Astrocyte of the spinal cord (primary cell): ENCODE data around the gene ATRN.

Experiments
- DNase-seq: peaks from one replicate; pipeline ENCODE4 v3.0.0; 2011; ENCODE audit warnings: low read depth, low spot score
- H3K4me3 ChIP-seq: 2 replicates; pipeline ENCODE4 v1.5.1; 2011; ENCODE audit warnings: low read depth, mild to moderate bottlenecking, low read length, moderate library complexity
- in situ Hi-C: cut with HindIII; loops from 2 replicates; pipeline ENCODE4 v1.10.0; 2017; ENCODE audit warnings: low sequenced_read_pairs
- TF ChIP-seq, protein P1 (sequence below): IDR thresholded peaks from 2 replicates; pipeline ENCODE4 v1.5.1; 2012; ENCODE audit warnings: low read depth, mild to moderate bottlenecking, low read length, inconsistent platforms

ATRN gene

DNA sequence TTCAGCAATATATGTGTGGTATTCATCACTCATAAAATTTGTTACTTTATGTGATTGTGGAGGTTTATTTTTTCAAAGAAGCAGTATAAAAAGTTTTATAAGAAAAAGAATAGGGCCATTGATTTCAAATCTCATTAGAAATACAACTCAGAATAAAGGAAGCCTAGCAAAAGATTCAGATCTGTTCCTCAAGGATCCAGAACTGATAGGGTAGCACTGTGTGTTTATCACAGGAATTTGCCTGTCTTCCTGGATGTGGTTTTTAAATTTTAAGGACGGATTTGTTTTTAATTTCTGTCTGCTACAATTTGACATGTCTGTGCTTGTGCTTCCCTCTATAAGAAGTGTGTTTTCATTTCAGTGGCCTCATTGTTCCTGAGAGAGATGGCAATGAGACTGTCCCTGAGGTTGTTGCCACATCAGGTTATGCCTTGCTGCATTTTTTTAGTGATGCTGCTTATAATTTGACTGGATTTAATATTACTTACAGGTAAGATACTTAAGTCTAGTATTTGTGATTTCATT, 74.6 kb downstream of the ATRN start:
- DNase-seq: no peak
- TF ChIP-seq, protein P1, sequence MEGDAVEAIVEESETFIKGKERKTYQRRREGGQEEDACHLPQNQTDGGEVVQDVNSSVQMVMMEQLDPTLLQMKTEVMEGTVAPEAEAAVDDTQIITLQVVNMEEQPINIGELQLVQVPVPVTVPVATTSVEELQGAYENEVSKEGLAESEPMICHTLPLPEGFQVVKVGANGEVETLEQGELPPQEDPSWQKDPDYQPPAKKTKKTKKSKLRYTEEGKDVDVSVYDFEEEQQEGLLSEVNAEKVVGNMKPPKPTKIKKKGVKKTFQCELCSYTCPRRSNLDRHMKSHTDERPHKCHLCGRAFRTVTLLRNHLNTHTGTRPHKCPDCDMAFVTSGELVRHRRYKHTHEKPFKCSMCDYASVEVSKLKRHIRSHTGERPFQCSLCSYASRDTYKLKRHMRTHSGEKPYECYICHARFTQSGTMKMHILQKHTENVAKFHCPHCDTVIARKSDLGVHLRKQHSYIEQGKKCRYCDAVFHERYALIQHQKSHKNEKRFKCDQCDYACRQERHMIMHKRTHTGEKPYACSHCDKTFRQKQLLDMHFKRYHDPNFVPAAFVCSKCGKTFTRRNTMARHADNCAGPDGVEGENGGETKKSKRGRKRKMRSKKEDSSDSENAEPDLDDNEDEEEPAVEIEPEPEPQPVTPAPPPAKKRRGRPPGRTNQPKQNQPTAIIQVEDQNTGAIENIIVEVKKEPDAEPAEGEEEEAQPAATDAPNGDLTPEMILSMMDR: no peak
- in situ Hi-C loops: no loop called here
- no peak overlapping the region for H3K4me3 ChIP-seq

DNA sequence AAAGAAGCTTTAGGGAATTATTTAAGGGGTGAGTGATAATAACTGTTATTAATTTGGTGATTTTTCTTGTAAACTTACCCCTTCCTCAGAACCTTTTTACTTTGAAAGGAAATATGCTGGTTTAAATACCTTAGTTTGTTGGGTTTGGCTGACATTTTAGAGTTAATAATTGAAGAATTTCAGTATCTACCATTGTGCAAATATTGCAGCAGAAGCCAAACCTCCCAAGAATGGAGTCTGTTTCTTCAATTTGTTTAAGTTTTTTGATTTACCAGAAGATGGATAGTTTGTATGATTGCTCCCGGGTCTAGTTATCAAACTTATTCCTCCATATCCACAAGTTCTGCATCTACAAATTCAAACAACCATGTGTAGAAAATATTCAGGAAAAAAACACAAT, 77.1 kb downstream of the ATRN start:
- TF ChIP-seq, protein P1: no peak
- in situ Hi-C loops: no loop called here
- H3K4me3 ChIP-seq: no peak overlapping the region
- DNase-seq: no peak

DNA sequence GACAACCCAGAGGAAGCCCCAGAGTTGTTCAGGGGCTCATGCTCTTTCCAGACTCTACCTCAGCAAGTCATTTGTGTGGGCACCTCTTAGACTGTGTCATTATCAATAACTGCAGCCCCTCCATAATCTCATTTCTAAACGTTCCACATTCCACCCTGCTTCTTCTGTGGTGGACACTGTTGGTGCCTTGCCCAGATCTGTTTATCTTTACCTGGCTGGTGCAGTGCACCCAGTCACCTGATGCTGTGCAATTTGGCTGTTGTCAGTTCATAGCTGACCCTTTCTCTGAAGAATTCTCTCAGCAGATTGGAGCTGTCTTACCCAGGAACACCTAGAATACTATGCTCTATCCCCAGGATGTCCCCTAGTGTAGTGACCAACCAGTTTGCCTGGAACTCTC, 80.0 kb downstream of the ATRN start:
- in situ Hi-C loops: no loop called here
- TF ChIP-seq, protein P1: no peak
- no peak overlapping the region for H3K4me3 ChIP-seq
- DNase-seq: no peak

DNA sequence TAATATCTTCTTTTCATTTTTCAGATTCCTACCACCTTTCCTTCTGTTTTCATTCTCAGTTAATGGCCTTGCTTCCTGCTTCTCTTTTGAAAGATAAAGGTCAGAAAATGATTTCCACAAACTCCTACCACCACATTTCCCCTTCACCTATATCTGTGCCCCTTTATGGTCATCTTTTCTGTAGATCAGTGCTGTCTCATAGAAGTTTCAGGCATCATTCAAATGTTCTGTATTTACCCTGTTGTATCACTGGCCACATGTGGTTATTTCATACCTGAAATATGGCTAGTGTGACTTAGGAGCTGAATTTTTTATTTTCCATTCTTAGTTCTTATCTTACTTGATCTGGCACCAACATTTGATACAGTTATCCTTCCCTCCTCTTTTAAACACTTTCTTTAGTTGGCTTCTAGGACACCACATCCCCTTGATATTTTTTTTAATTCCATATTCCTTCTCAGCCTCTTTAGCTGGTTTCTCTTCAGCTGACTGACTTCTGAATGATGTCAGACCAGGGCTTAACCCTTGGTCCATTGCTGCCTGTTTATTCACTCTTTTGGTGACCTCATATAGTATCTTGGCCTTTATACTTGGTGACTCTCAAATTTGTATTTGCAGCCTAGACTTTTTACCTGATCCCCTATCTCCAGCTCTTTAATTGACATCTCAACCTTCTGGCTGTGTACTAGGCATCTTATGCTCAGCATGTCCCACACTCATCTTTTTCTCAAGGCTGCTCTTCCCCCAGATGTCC, 81.0 kb downstream of the ATRN start:
- no peak for DNase-seq
- no peak overlapping the region for H3K4me3 ChIP-seq
- TF ChIP-seq, protein P1: no peak
- in situ Hi-C loops: no loop called here

DNA sequence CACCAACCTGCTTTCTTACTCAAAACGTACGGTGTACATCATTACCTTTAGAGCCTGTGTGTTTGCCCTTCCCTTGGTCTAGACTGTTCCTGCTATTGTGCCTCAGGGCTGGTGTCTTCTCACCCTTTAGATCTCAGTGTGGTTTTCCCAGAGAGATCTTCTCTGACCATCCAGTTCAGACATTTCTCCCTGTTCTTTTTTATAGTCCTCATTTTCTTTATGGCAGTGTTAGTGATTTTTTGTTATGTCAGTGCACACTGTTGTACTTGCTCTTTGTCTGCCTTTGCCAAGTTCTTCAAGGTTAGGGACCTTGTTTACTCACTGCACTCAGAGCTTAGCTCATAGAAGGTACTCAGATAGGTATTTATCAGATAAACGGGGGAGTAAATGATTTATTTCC, 82.8 kb downstream of the ATRN start:
- TF ChIP-seq, protein P1: no peak
- in situ Hi-C loops: no loop called here
- DNase-seq: no peak
- H3K4me3 ChIP-seq: no peak overlapping the region

DNA sequence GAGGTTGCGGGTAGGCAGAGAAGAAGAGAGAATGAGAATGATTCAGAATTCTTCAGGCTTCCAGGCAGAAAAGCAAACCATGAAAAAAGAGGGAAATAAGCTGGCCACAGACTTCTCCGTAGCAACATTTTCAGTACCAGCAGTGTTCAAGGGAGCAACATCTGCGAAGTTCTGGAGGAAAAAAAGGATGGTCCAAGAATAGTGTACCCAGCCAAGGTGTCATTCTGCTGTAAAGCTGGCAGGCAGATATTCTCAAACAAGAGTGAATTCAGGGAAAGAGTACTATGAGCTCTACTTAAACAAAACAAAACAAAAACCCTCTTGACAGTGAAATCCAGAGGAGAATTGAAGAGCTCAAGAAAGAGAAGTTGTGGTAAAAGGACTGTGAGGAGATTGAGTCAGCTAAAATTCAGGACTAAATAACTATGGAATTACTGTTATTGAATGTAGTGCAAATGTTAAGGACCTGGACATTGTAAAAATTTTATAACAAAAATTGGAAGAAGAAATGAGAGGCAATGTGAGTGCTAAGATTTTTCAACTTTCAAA, 86.5 kb downstream of the ATRN start:
- no peak overlapping the region for H3K4me3 ChIP-seq
- TF ChIP-seq, protein P1: no peak
- no peak for DNase-seq
- in situ Hi-C loops: no loop called here
